Endodermal cell (in vitro differentiated cells): ENCODE results near the gene HDLBP. TPM values are rescaled to one million over a fixed set of nuclear protein-coding genes. Genes with fewer than 3 reads are reported as not detected.
"Not testable (repeated sequence)": the region's sequence is repeated elsewhere in the genome, so short reads cannot be mapped to it uniquely, and the experiment has no call there.

Experiments used
- DNase-seq: peaks from one replicate; pipeline ENCODE4 v3.0.0-alpha.2; 2017
- H3K27ac ChIP-seq: 2 replicates; pipeline ENCODE4 v1.5.1; 2013; ENCODE audit warnings: mild to moderate bottlenecking, low read depth, low read length, moderate library complexity
- H3K27me3 ChIP-seq: 2 replicates; pipeline ENCODE4 v1.6.1; 2013; ENCODE audit warnings: mild to moderate bottlenecking, low read length, moderate library complexity; ENCODE audit not compliant: insufficient read depth, control insufficient read depth, poor library complexity, severe bottlenecking
- H3K36me3 ChIP-seq: 2 replicates; pipeline ENCODE4 v1.7.0; 2013; ENCODE audit warnings: mild to moderate bottlenecking, low read length, moderate library complexity; ENCODE audit not compliant: control insufficient read depth, insufficient read depth
- H3K4me1 ChIP-seq: one replicate; pipeline ENCODE4 v1.7.0; 2013; ENCODE audit warnings: low read length; ENCODE audit not compliant: control insufficient read depth, insufficient read depth
- H3K4me3 ChIP-seq: 2 replicates; pipeline ENCODE4 v1.5.1; 2013; ENCODE audit warnings: mild to moderate bottlenecking, low read length, moderate library complexity
- H3K9ac ChIP-seq: 2 replicates; pipeline ENCODE4 v1.6.1; 2013; ENCODE audit warnings: mild to moderate bottlenecking, low read length, moderate library complexity; ENCODE audit not compliant: poor library complexity, severe bottlenecking; ENCODE audit errors: extremely low read depth
- H3K9me3 ChIP-seq: 2 replicates; pipeline ENCODE4 v1.6.1; 2013; ENCODE audit warnings: mild to moderate bottlenecking, low read length, moderate library complexity; ENCODE audit not compliant: control insufficient read depth
- H3K27ac Mint-ChIP-seq: 2 replicates; pipeline ENCODE4 v1.8.0; 2020; ENCODE audit warnings: mixed read lengths
- H3K27me3 Mint-ChIP-seq: 2 replicates; pipeline ENCODE4 v1.8.0; 2021; ENCODE audit warnings: mild to moderate bottlenecking, mixed read lengths; ENCODE audit not compliant: insufficient read depth
- H3K36me3 Mint-ChIP-seq: 2 replicates; pipeline ENCODE4 v1.8.0; 2020; ENCODE audit warnings: low read depth, mixed read lengths
- H3K4me1 Mint-ChIP-seq: 2 replicates; pipeline ENCODE4 v1.8.0; 2020; ENCODE audit warnings: mixed read lengths
- H3K4me3 Mint-ChIP-seq: 2 replicates; pipeline ENCODE4 v1.8.0; 2020; ENCODE audit warnings: mild to moderate bottlenecking, moderate library complexity, mixed read lengths
- H3K9me3 Mint-ChIP-seq: 2 replicates; pipeline ENCODE4 v1.8.0; 2020; ENCODE audit warnings: mild to moderate bottlenecking, mixed read lengths
- WGBS, 2 experiments: methylation state at CpG; one replicate each; pipeline versions ENCODE4 v1.1.5 to v1.1.7; 2013; ENCODE audit warnings: missing lambda C conversion rate in 2 of 2, mixed read lengths in 1 of 2; ENCODE audit not compliant: insufficient coverage in 1 of 2, insufficient read length in 1 of 2; 5-methylcytosine and 5-hydroxymethylcytosine counted together
- total RNA-seq, 2 donors: library from RNA; stranded (reverse); fragmentation: NEBNext Ultra II Directional in 1 of 2; extraction: Animal tissue kit (Norgen Biotek cat#: 25700) in 1 of 2; gene quantifications; 2 replicates in 1 of 2; 3 replicates in 1 of 2; pipeline ENCODE4 v1.2.1, GENCODE V29; 2021
- TF ChIP-seq, protein P1 (sequence below): fragments of 200-600 bp; sonication (generic); conservative IDR thresholded peaks from 2 replicates; pipeline ENCODE4 v1.5.0; 2021; ENCODE audit warnings: antibody characterized with exemption, mild to moderate bottlenecking

The HDLBP gene
- total RNA-seq, 2 donors from 2014 or later = 344 to 374 TPM

- Mint-ChIP-seq H3K36me3 (no peaks in the 10 kb centered on the region), H3K4me3 (no peak overlapping the region), H3K27me3 (no peaks in the 10 kb centered on the region), H3K27ac (no peak overlapping the region), H3K9me3 (no peaks in the 10 kb centered on the region), H3K4me1 (no peaks in the 10 kb centered on the region)
- Histone ChIP-seq H3K36me3 (no peaks in the 10 kb centered on the region), H3K4me1 (no peaks in the 10 kb centered on the region), H3K27ac (no peak overlapping the region), H3K9ac (no peak overlapping the region), H3K9me3 (no peaks in the 10 kb centered on the region), H3K27me3 (no peaks in the 10 kb centered on the region), H3K4me3 (no peak overlapping the region)
- 93 to 94% methylated on average over 4 to 6 of the region's 6 CpGs for WGBS, 2 experiments
- TF ChIP-seq, protein P1, sequence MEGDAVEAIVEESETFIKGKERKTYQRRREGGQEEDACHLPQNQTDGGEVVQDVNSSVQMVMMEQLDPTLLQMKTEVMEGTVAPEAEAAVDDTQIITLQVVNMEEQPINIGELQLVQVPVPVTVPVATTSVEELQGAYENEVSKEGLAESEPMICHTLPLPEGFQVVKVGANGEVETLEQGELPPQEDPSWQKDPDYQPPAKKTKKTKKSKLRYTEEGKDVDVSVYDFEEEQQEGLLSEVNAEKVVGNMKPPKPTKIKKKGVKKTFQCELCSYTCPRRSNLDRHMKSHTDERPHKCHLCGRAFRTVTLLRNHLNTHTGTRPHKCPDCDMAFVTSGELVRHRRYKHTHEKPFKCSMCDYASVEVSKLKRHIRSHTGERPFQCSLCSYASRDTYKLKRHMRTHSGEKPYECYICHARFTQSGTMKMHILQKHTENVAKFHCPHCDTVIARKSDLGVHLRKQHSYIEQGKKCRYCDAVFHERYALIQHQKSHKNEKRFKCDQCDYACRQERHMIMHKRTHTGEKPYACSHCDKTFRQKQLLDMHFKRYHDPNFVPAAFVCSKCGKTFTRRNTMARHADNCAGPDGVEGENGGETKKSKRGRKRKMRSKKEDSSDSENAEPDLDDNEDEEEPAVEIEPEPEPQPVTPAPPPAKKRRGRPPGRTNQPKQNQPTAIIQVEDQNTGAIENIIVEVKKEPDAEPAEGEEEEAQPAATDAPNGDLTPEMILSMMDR = no peak
- DNase-seq = no peak
These were observed 117.5 kb downstream of the HDLBP start for GRCh38 chr2:241197947-241198346.

GRCh38 chr2:241197246-241197645 lies 118.2 kb downstream of the HDLBP start:
- H3K9me3 ChIP-seq, H3K27me3 ChIP-seq, H3K27me3 Mint-ChIP-seq, H3K9ac ChIP-seq, H3K27ac ChIP-seq, H3K36me3 Mint-ChIP-seq, H3K27ac Mint-ChIP-seq, H3K9me3 Mint-ChIP-seq, H3K4me1 Mint-ChIP-seq, H3K4me3 ChIP-seq, H3K4me3 Mint-ChIP-seq, H3K4me1 ChIP-seq, H3K36me3 ChIP-seq: not testable (repeated sequence)
- peak; percentile 13 for DNase-seq
- 86 to 96% methylated on average over 11 to 14 of the region's 14 CpGs for WGBS, 2 experiments

DNA sequence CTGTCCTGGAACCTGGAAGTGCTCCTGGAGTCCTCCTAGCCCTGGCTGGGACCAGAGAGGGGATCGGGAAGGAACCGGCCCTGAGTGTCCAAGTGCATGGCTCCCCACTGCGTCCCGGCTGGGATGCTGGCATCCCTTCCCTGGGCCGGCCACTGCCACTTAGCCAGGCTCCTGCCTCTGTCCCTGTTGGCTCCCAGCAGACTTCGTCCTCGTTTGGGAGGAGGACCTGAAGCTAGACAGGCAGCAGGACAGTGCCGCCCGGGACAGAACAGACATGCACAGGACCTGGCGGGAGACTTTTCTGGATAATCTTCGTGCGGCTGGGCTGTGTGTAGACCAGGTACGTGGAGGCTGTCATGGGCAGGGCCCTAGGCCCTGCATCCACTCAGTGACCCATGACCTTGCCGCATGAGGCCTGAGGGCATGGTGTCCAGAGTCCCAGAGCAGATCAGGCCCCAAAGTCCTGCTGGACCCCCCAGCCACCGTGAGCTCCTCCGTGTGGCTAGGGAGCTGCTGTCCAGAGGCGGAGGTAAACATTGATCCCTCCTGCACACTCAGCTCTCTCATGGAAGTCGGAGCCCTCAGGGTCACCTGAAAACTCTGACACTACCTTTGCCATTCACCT lies 119.9 kb downstream of the HDLBP start:
- no peaks in the 10 kb centered on the region for H3K36me3 ChIP-seq
- TF ChIP-seq, protein P1 = no peak
- Mint-ChIP-seq H3K9me3 (no peaks in the 10 kb centered on the region), H3K27ac (no peak overlapping the region), H3K36me3 (no peaks in the 10 kb centered on the region), H3K4me3 (no peak overlapping the region), H3K27me3 (no peaks in the 10 kb centered on the region), H3K4me1 (no peaks in the 10 kb centered on the region)
- no peak overlapping the region for H3K4me3 ChIP-seq
- H3K4me1 ChIP-seq = no peaks in the 10 kb centered on the region
- DNase-seq = no peak
- H3K9me3 ChIP-seq = no peaks in the 10 kb centered on the region
- H3K27me3 ChIP-seq = no peaks in the 10 kb centered on the region
- 90 to 98% methylated on average over 10 to 18 of the region's 18 CpGs for WGBS, 2 experiments
- no peak overlapping the region for H3K27ac ChIP-seq
- H3K9ac ChIP-seq = no peak overlapping the region

- 89 to 91% methylated on average over 6 to 9 of the region's 9 CpGs for WGBS, 2 experiments
- Mint-ChIP-seq H3K36me3 (no peaks in the 10 kb centered on the region), H3K27ac (no peak overlapping the region), H3K27me3 (no peaks in the 10 kb centered on the region), H3K4me1 (no peaks in the 10 kb centered on the region), H3K9me3 (no peaks in the 10 kb centered on the region), H3K4me3 (no peak overlapping the region)
- H3K9ac ChIP-seq = no peak overlapping the region
- H3K9me3 ChIP-seq = no peaks in the 10 kb centered on the region
- TF ChIP-seq, protein P1 = no peak
- H3K4me1 ChIP-seq = no peaks in the 10 kb centered on the region
- no peaks in the 10 kb centered on the region for H3K36me3 ChIP-seq
- H3K27ac ChIP-seq = no peak overlapping the region
- no peaks in the 10 kb centered on the region for H3K27me3 ChIP-seq
- DNase-seq = peak; percentile 22
- no peak overlapping the region for H3K4me3 ChIP-seq
These were observed 120.7 kb downstream of the HDLBP start for GRCh38 chr2:241194811-241195210.
